GM19035 (cell line): Measurements from ENCODE around the gene RAP2B.
"Not testable (repeated sequence)": the region's sequence is repeated elsewhere in the genome, so short reads cannot be mapped to it uniquely, and the experiment has no call there.

Source experiments
- ATAC-seq: cut with Tn5 transposase; IDR thresholded peaks from one replicate; pipeline ENCODE4 v1.9.1; 2021; ENCODE audit not compliant: unreplicated experiment

RAP2B gene

GRCh38 chr3:153192327-153192726 lies 30.3 kb downstream of the RAP2B start:
- ATAC-seq, result no peak

GRCh38 chr3:153193786-153194476 lies 31.9 kb downstream of the RAP2B start:
- ATAC-seq, result not testable (repeated sequence)

GRCh38 chr3:153195349-153195879 lies 33.4 kb downstream of the RAP2B start:
- ATAC-seq, result no peak

GRCh38 chr3:153209596-153209995 lies 47.6 kb downstream of the RAP2B start:
- no peak for ATAC-seq

- no peak for ATAC-seq
Measured at GRCh38 chr3:153210146-153210545, 48.1 kb downstream of the RAP2B start.

GRCh38 chr3:153210660-153211059 lies 48.6 kb downstream of the RAP2B start:
- ATAC-seq, result no peak

- ATAC-seq, result no peak
Measured at GRCh38 chr3:153215497-153215896, 53.5 kb downstream of the RAP2B start.

- ATAC-seq, result no peak
Measured at GRCh38 chr3:153215966-153216365, 53.9 kb downstream of the RAP2B start.

GRCh38 chr3:153216928-153217327 lies 54.9 kb downstream of the RAP2B start:
- ATAC-seq, result no peak

- ATAC-seq, result no peak
Measured at GRCh38 chr3:153219146-153219545, 57.1 kb downstream of the RAP2B start.
